Stimulated activated CD8-positive, alpha-beta memory T cell treated with anti-CD3 and anti-CD28 coated beads, Interleukin-7, amount 100 ng/mL, for 1 hour (primary cell): Measurements from ENCODE around the gene LTB.

Experiments
- DNase-seq, 2 donors: peaks; one replicate each; pipeline ENCODE4 v3.0.0-alpha.2; 2020; ENCODE audit warnings: low read depth in 2 of 2

LTB gene

GRCh38 chr6:31531162-31531561 lies 51.1 kb downstream of the LTB start:
- DNase-seq: no peak

- DNase-seq: no peak
Measured at GRCh38 chr6:31530659-31531058, 51.6 kb downstream of the LTB start.
